Rectal smooth muscle tissue (tissue), 1 donor: Measurements from ENCODE around the gene PRDM11.
A peak's percentile ranks its signal among the peaks of the same experiment; 100 is the strongest.

Experiments
- H3K27ac ChIP-seq: one replicate; pipeline ENCODE4 v1.7.0; 2013; ENCODE audit warnings: low read depth, low read length, inconsistent platforms
- H3K27me3 ChIP-seq: one replicate; pipeline ENCODE4 v1.7.0; 2013; ENCODE audit warnings: low read length; ENCODE audit not compliant: control insufficient read depth, insufficient read depth
- H3K36me3 ChIP-seq: one replicate; pipeline ENCODE4 v1.7.0; 2013; ENCODE audit warnings: low read length; ENCODE audit not compliant: control insufficient read depth, insufficient read depth
- H3K4me1 ChIP-seq: one replicate; pipeline ENCODE4 v1.7.0; 2013; ENCODE audit warnings: low read length; ENCODE audit not compliant: control insufficient read depth, insufficient read depth
- H3K4me3 ChIP-seq: one replicate; pipeline ENCODE4 v1.7.0; 2013; ENCODE audit warnings: low read length
- H3K9ac ChIP-seq: one replicate; pipeline ENCODE4 v1.7.0; 2013; ENCODE audit warnings: low read length

Gene PRDM11

DNA sequence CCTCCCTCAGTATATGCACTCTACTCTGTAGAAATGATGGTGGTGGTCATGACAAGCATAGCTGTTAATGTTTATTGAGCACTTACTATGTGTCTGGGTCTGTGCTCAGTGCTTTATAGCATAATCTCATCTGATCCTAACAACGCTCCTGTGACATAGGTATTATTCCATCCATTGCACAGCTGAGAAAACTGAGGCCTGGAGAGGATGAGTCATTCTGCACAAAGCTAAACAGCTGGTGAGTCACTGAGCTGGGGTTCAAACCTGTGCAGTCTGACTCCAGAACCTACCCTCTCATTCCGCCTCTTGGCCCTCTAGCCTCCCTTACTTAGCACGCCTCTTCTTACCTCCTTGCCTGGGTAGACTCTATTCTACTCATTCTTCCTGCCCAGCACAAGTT, 41.7 kb downstream of the PRDM11 start:
- Histone ChIP-seq H3K9ac (no peak overlapping the region), H3K4me3 (no peak overlapping the region), H3K27ac (no peak overlapping the region), H3K36me3 (peaks cover 13% of the 10 kb centered on the region), H3K27me3 (no peaks in the 10 kb centered on the region), H3K4me1 (no peaks in the 10 kb centered on the region)

DNA sequence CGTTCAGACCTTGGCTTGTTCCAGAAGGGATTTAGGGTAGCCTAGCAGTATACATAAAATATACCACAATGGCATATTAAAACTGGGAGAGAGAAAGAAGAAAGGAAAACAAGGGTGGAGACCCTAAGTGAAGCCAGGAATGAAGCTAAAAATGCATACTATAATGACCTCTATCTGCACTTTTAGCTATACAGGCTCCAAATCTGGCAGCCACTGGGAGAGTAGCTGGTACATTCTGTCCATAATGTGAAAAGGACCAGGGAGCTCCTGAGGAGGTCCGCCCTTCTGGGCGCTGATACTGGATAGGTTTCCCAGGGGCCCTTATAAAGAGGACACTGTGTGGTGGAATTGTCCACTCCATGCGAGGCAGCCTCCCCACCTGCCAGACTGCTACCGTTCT, 42.8 kb downstream of the PRDM11 start:
- no peaks in the 10 kb centered on the region for H3K4me1 ChIP-seq
- H3K27me3 ChIP-seq, result no peaks in the 10 kb centered on the region
- peaks cover 10% of the 10 kb centered on the region for H3K36me3 ChIP-seq
- no peak overlapping the region for H3K9ac ChIP-seq
- no peak overlapping the region for H3K27ac ChIP-seq
- H3K4me3 ChIP-seq, result no peak overlapping the region

DNA sequence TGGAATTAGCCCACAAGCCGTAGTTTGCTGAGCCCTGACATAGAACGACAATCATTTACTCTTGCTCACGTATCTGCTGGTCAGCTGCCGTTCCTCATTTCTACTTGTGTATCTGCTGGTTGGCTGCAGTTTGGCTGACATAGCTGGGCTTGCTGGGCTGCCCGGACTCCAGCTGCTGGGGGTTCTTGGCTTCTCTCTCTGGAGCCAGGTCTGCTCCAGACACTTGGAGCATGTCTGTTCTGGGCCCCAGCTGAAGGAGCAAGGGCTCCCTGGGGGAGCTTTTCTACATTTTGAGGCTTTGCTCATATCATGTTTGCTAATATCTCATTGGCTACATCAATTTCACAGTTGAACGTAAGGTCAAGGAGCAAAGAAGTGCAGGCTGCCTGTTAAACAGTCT, 47.3 kb downstream of the PRDM11 start:
- no peaks in the 10 kb centered on the region for H3K4me1 ChIP-seq
- H3K36me3 ChIP-seq, result no peaks in the 10 kb centered on the region
- no peak overlapping the region for H3K9ac ChIP-seq
- H3K27me3 ChIP-seq, result no peaks in the 10 kb centered on the region
- H3K4me3 ChIP-seq, result no peak overlapping the region
- H3K27ac ChIP-seq, result peak overlapping the region; percentile 17

DNA sequence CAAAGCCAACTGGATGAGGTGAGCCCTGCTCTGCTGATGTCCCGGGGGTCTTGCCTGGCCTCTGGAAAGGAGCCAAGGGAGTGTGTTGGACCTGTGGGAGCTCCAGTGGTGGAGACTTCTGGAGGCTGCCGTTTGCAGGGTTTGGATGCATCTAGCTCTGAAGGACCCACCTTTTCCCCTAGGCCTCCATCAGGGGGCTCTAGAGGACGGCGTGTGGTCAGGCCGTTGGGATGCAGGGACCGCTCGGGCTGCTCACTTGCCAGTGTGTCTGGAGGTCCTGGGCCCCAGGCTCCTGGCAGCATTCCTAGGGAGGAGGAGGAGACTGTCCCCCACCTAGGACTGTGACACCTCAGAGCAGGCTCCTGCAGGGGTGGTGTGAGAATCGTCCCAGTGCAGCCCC, 58.3 kb downstream of the PRDM11 start:
- no peak overlapping the region for H3K9ac ChIP-seq
- no peaks in the 10 kb centered on the region for H3K27me3 ChIP-seq
- H3K4me1 ChIP-seq, result peaks cover 6% of the 10 kb centered on the region
- H3K36me3 ChIP-seq, result no peaks in the 10 kb centered on the region
- H3K4me3 ChIP-seq, result no peak overlapping the region
- H3K27ac ChIP-seq, result no peak overlapping the region

DNA sequence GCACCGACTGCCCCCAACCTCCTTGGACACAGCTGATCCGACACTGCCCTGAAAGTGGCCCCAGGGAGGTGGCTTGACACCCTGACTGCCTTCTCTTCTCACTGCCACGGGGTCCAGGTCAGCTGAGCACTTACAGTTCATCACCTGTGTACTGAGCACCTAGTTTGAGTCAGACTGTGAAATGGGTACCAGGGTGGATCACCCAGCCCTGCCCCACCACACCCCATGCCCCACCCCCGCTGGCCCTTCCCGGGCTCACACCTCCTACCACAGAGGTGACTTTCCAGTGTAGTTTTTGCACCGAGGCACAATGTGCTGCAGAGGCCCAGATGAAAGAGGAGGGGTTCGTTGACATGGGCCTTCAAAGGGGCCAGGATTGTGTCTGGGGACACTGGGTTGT, 59.5 kb downstream of the PRDM11 start:
- Histone ChIP-seq H3K27me3 (no peaks in the 10 kb centered on the region), H3K9ac (no peak overlapping the region), H3K4me1 (peaks cover 16% of the 10 kb centered on the region), H3K27ac (no peak overlapping the region), H3K4me3 (no peak overlapping the region), H3K36me3 (no peaks in the 10 kb centered on the region)

DNA sequence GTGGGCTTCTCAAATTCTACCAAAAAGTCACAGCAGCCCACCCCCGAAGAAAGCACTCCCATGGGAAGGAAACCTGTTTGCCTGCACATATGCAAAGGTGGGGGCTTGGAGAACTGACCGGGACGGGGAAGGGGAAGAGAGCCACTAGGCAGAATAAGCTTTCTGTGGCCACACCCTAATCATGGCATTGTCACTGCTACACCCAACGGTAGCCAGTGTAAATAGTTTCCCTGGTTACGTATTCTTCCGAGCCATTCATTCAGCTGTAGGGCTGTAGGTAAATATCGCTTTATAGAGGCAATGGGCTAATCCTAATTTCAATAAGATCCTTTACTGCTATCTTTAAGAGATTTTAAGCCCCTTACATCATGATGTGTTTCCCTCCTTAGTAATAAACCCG, 61.7 kb downstream of the PRDM11 start:
- no peak overlapping the region for H3K4me3 ChIP-seq
- H3K27ac ChIP-seq, result no peak overlapping the region
- no peak overlapping the region for H3K9ac ChIP-seq
- no peaks in the 10 kb centered on the region for H3K36me3 ChIP-seq
- H3K27me3 ChIP-seq, result no peaks in the 10 kb centered on the region
- H3K4me1 ChIP-seq, result peaks cover 16% of the 10 kb centered on the region

DNA sequence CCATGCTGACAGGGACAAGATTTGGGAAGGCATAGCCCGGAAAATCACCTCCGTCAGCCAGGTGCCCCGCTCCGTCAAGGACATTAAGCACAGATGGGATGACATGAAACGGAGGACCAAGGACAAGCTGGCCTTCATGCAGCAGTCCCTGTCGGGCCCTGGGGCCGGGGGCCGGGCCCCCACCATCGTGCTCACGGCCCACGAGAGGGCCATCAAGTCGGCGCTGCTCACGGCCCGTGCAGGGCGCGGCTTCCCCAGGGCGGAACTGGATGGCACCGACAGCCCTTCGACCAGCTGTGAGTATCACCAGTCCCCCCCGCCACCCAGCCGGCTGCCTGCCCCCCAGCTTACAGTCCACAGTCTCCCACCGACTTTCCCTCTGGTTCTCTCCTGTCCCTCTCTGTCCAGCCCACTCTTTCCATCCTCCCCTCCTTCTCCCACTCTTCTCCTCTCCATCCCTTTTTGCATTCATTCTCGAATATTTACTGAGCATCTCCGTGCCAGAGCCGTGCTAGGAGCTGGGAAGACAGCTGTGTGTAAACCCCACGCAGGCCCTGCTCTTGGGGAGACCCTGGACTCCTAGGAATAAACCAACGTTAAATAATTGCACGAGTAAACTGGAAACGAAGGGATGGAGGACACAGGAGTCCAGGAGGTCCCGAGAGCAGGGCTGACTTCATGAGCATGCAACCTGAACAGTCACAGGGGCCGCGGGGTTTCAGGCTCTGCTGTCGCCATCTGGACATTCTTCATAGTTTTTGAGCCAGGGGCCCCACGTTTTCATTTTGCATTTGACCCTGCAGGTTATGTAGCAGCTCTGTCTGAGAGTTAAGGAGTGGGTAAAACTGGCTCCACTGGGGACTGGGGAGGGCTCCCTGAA, 62.8 kb downstream of the PRDM11 start:
- Histone ChIP-seq H3K9ac (no peak overlapping the region), H3K4me1 (peaks cover 16% of the 10 kb centered on the region), H3K27ac (peak overlapping the region; percentile 93), H3K36me3 (no peaks in the 10 kb centered on the region), H3K27me3 (no peaks in the 10 kb centered on the region), H3K4me3 (no peak overlapping the region)

DNA sequence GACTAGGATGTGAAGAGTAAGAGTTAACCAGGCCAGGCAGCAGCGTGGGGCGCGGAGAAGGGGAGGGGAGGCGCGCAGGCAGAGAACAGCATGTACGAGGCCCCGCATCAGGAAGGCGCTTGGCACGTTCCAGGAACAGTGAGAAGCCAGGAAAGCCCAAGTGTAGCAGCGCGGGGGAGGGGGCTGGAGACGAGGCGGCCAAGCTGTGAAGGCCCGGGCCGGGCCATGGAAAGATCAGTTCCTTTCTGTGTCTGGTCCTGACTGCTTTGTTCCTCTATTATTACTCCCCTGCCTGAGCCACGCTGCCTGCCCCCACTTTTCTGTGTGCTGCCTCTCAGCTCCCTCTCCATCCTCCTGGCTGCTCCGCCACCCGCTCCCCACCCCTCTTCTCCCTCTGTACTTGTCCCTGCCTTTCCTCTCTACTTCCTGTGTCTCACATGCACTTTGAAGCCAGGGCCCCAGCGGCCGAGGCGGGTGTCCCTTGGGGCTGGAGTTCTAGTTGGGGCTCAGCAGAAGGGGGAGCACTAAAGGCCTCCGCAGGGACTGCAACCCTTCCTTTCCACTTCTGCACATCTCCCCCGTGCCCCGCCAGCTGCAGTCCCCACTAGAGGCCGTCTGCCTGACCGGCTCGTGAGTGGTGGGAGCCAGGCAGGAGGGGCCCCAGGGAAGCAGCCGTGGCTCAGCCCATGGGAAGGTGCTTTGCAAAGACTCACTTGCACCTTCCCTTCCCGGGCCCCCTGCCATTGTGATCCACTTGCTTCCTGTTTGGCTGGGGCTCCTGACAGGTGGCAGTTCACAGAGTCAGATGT, 63.7 kb downstream of the PRDM11 start:
- no peaks in the 10 kb centered on the region for H3K36me3 ChIP-seq
- peak overlapping the region; percentile 93 for H3K27ac ChIP-seq

DNA sequence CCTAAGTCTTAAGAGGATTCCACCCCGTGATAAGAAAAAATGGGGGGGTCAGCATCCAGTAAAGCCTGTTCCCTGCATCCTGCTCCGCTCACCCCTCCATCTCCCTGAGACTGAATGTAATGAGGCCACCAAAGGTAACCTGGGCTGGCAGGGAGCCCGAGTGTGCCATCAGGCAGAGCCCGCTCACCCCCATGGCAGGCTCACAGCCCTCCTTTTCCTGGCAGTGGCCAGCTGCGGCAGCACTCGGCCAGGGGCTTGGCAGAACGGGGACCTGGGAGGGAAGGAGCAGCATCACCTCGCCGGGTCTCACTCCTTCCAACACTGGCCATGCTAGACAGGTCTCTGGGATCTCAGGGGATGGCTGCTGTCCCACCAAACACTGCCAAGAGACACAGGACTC, 64.4 kb downstream of the PRDM11 start:
- H3K4me1 ChIP-seq, result peaks cover 16% of the 10 kb centered on the region
- no peaks in the 10 kb centered on the region for H3K27me3 ChIP-seq
- H3K27ac ChIP-seq, result peak overlapping the region; percentile 93
- H3K36me3 ChIP-seq, result no peaks in the 10 kb centered on the region
- H3K9ac ChIP-seq, result no peak overlapping the region
- no peak overlapping the region for H3K4me3 ChIP-seq

More for the DNA sequence above, 63.7 kb downstream of the PRDM11 start:
- Histone ChIP-seq H3K4me3 (peak overlapping the region; percentile 21), H3K4me1 (peaks cover 16% of the 10 kb centered on the region), H3K27me3 (no peaks in the 10 kb centered on the region), H3K9ac (no peak overlapping the region)

DNA sequence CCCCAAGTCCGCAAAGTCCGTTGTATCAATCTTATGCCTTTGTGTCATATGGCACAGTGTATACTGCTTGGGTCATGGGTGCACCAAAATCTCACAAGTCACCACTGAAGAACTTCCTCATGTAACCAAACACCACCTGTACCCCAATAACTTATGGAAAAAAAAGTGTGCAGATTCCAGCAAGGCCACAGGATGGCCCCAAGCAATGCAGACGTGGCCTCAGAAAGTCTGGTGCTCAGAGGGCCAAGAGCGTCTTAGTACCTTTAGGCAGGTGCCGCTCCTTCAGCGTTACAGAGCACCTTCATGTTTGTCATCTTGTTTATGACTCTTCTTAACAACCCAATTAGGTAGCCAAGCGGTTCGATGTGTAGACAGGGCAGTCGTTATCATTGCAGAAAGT, 65.3 kb downstream of the PRDM11 start:
- Histone ChIP-seq H3K27me3 (no peaks in the 10 kb centered on the region), H3K36me3 (no peaks in the 10 kb centered on the region), H3K4me3 (no peak overlapping the region), H3K4me1 (peaks cover 16% of the 10 kb centered on the region), H3K9ac (no peak overlapping the region), H3K27ac (no peak overlapping the region)

DNA sequence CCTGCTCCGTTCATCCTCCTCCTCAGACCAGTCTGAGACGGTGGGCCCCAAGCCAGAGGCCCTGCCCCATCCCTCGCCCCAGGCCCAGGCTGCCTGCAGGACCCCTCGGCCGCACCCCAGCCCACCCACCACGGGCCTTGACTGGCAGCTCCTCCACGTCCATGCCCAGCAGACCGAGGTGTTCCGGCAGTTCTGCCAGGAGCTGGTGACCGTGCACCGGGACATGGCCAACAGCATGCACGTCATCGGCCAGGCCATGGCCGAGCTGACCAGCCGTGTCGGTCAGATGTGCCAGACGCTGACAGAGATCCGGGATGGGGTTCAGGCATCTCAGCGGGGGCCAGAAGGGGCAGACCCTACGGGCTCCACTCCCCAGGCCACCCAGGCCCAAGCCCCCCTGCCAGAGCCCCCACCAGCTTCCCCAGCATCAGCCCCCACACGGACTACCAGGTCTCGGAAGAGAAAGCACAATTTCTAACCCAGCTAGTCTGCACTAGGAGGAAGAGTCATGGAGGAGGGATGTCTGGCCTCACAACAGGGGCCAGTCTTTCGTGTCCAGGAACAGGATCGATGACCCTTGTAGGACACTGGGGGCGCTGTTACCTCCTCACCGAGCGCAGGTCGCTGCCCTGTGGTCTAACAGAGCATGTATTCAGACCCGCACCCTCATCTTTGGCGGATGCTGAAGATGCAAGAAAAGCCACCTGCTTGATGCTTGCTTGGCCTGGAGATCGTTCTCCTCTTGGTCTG, 66.3 kb downstream of the PRDM11 start:
- H3K9ac ChIP-seq, result no peak overlapping the region
- no peak overlapping the region for H3K4me3 ChIP-seq
- H3K27me3 ChIP-seq, result no peaks in the 10 kb centered on the region
- H3K27ac ChIP-seq, result no peak overlapping the region
- no peaks in the 10 kb centered on the region for H3K36me3 ChIP-seq
- H3K4me1 ChIP-seq, result peaks cover 16% of the 10 kb centered on the region

DNA sequence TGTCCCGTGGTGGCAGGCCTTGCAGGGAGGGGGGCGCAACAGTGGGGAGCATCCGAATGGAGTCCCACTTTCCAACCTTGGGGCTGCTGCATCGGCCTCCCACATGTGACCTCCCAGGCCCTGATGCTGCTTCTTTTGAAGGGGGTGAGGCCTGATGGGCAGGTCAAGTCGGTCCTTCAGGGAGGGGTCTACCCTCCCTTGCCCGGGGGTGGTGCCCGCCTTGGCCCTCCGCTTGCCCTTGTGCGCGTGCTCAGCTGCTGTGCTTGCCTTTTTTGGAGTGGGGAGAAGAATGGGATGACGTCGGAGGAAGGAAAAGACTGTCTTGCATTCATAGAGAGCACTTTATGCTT, 66.9 kb downstream of the PRDM11 start:
- Histone ChIP-seq H3K4me3 (no peak overlapping the region), H3K27me3 (no peaks in the 10 kb centered on the region), H3K27ac (no peak overlapping the region), H3K36me3 (no peaks in the 10 kb centered on the region), H3K4me1 (peaks cover 16% of the 10 kb centered on the region), H3K9ac (no peak overlapping the region)
